HL-60/S4 treated with phorbol 12-myristate 13-acetate at 8.2 ng/mL for 4 days and 3 days (cell line): ENCODE results near the gene SMARCB1.

ENCODE experiments used
- in situ Hi-C: fragments of 300-500 bp; cut with MboI; formaldehyde crosslinking; loops from 2 replicates; pipeline ENCODE4 v1.15.0; 2022; ENCODE audit warnings: low sequenced_read_pairs

Gene SMARCB1

GRCh38 chr22:23786752-23787599 lies at the start of gene SMARCB1:
TSS of gene SMARCB1 (plus strand) at chr22:23786966. CDS start at chr22:23787170, 204 bp downstream.
- in situ Hi-C loops = no loop called here

- in situ Hi-C loops = no loop called here
Observed at GRCh38 chr22:23737696-23738095, 49.1 kb upstream of the SMARCB1 start.

- in situ Hi-C loops = no loop called here
Observed at GRCh38 chr22:23742505-23743264, 44.1 kb upstream of the SMARCB1 start.

- in situ Hi-C loops = no loop called here
Observed at GRCh38 chr22:23743303-23743705, 43.5 kb upstream of the SMARCB1 start.

- in situ Hi-C loops = no loop called here
Observed at GRCh38 chr22:23744001-23744400, 42.8 kb upstream of the SMARCB1 start.

- in situ Hi-C loops = no loop called here
Observed at GRCh38 chr22:23744485-23744884, 42.3 kb upstream of the SMARCB1 start.

GRCh38 chr22:23745791-23746190 lies 41.0 kb upstream of the SMARCB1 start:
- in situ Hi-C loops = no loop called here

- in situ Hi-C loops = no loop called here
Observed at GRCh38 chr22:23749841-23750301, 36.9 kb upstream of the SMARCB1 start.

GRCh38 chr22:23750367-23750713 lies 36.4 kb upstream of the SMARCB1 start:
- in situ Hi-C loops = no loop called here

GRCh38 chr22:23750714-23751440 lies 35.9 kb upstream of the SMARCB1 start, which contains the start of gene ZNF70:
TSS of gene ZNF70 (minus strand) at chr22:23751112. CDS start at chr22:23745140, 5,972 bp downstream.
- in situ Hi-C loops = no loop called here

- in situ Hi-C loops = no loop called here
Observed at GRCh38 chr22:23751441-23751996, 35.2 kb upstream of the SMARCB1 start.

GRCh38 chr22:23752090-23752691 lies 34.6 kb upstream of the SMARCB1 start:
- in situ Hi-C loops = no loop called here

- in situ Hi-C loops = no loop called here
Observed at GRCh38 chr22:23752750-23753149, 34.0 kb upstream of the SMARCB1 start.

GRCh38 chr22:23753385-23753784 lies 33.4 kb upstream of the SMARCB1 start:
- in situ Hi-C loops = no loop called here

- in situ Hi-C loops = no loop called here
Observed at GRCh38 chr22:23754220-23754919, 32.4 kb upstream of the SMARCB1 start, which contains the start of gene VPREB3. TSS of gene VPREB3 (minus strand) at chr22:23754425. CDS start at chr22:23754363, 62 bp downstream.

GRCh38 chr22:23754980-23755636 lies 31.7 kb upstream of the SMARCB1 start:
- in situ Hi-C loops = no loop called here

GRCh38 chr22:23755711-23756110 lies 31.1 kb upstream of the SMARCB1 start:
- in situ Hi-C loops = no loop called here

GRCh38 chr22:23756891-23757290 lies 29.9 kb upstream of the SMARCB1 start:
- in situ Hi-C loops = no loop called here

- in situ Hi-C loops = no loop called here
Observed at GRCh38 chr22:23759566-23759965, 27.2 kb upstream of the SMARCB1 start.
